ENCODE results near the gene MPHOSPH6.

MPHOSPH6 gene

DNA sequence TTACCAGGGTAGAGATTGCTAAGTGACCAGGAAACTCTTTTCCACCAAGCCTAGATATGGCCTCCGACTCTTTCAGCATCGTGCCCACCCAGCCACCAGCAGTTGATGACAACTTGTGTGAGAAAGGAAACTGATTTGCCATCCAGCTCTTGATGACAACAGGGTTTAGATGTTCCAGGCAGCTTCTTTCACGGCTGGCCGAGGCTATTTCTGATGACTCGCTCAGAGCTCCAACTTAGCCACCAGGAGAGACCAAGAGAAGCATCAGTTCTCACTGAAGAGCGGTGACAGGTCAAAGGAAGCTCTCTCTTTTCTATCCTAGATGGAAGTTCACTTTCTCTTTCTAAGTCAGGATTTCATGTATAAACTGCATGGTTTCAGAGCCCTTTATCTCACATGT, 61.2 kb downstream of the MPHOSPH6 start:
- Histone ChIP-seq H3K9ac (ENCODE audit: low read length) (no peak overlapping the region), H3K4me1 (ENCODE audit: control insufficient read depth, insufficient read depth, low read length) (no peaks in the 10 kb centered on the region), H3K4me3 (ENCODE audit: low read length) (no peak overlapping the region), H3K36me3 (ENCODE audit: control insufficient read depth, insufficient read depth, low read length) (no peaks in the 10 kb centered on the region), H3K9me3 (ENCODE audit: control insufficient read depth, low read length) (no peaks in the 10 kb centered on the region), H3K27me3 (ENCODE audit: control insufficient read depth, insufficient read depth, low read length) (no peaks in the 10 kb centered on the region)

DNA sequence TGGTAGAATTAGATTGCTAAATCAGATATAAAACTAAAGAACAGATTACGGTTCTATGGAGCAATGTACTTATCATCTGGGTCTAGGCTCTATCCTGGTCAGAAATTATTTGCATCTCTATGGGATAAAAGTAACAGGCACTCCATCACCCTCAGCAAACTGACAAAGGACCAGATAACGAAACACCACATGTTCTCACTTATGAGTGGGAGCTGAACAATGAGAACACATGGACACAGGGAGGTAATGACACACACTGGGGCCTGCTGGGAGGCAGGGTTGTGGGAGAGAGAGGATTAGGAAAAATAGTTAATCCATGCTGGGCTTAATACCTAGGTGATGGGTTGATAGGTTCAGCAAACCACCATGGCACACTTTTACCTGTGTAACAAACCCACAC, 61.9 kb downstream of the MPHOSPH6 start:
- Histone ChIP-seq H3K4me3 (ENCODE audit: low read length) (no peak overlapping the region), H3K4me1 (ENCODE audit: control insufficient read depth, insufficient read depth, low read length) (no peaks in the 10 kb centered on the region), H3K9me3 (ENCODE audit: control insufficient read depth, low read length) (no peaks in the 10 kb centered on the region), H3K9ac (ENCODE audit: low read length) (no peak overlapping the region), H3K27me3 (ENCODE audit: control insufficient read depth, insufficient read depth, low read length) (no peaks in the 10 kb centered on the region), H3K36me3 (ENCODE audit: control insufficient read depth, insufficient read depth, low read length) (no peaks in the 10 kb centered on the region)

DNA sequence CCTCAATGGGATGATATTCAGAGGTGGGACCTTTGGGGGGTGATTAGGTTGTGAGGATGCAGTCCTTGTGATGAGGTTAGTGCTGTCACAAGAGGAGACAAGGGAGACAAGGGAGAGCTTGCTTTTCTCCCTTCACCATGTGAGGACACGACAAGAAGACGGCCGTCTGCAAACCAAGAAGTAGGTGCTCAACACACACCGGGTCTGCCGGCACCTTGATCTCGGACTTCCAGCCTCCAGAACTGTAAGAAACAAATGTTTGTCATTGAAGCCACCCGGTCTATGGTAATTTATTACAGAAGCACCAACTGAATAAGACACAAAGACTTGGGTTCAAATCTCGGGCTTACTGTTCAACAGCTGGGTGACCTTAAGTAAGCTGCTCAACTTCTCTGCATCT, 64.9 kb downstream of the MPHOSPH6 start:
- Histone ChIP-seq H3K9me3 (ENCODE audit: control insufficient read depth, low read length) (no peaks in the 10 kb centered on the region), H3K4me3 (ENCODE audit: low read length) (no peak overlapping the region), H3K4me1 (ENCODE audit: control insufficient read depth, insufficient read depth, low read length) (no peaks in the 10 kb centered on the region), H3K9ac (ENCODE audit: low read length) (no peak overlapping the region), H3K27me3 (ENCODE audit: control insufficient read depth, insufficient read depth, low read length) (no peaks in the 10 kb centered on the region), H3K36me3 (ENCODE audit: control insufficient read depth, insufficient read depth, low read length) (no peaks in the 10 kb centered on the region)

All from mucosa of stomach (tissue), 1 donor.